Activated CD8-positive, alpha-beta memory T cell treated with anti-CD3 and anti-CD28 coated beads for 4 hours (primary cell): ENCODE results near the gene SAMD4B.

Experiments used
- DNase-seq, 2 donors: peaks; one replicate each; pipeline ENCODE4 v3.0.0-alpha.2; 2020; ENCODE audit warnings: low read depth in 2 of 2

The SAMD4B gene

DNA sequence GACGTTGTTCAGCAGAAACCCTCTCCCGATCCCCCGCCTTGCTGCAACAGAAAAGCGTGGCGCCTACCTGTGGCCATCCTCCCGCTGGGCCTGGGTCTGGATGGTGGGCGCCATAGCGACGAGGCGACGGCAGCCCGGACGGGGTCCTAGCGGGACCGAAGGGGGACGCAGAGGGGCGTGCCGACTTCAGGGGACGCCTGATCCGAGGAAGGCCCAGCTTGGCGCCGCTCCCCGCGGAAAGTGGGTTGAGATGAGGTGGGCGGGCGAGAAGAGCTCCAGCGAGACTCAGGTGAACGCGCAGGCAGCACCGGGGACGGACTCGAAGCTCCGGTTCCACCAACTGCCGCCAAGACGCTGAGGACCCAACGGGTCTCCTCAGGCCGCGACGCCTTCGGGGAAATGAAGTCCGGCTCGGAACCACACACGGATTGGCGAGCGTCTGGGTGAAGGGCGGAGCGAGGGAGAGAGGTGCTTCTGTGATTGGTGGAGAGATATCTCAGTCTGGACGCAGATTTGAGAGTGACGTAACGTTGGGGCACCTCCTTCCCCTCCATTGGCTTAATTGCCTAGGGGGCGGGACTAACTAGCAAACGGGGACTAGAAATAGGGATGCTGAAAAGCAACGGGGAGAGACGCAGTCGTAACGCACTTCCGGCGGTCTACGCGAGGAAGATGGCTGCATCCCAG, 48.7 kb downstream of the SAMD4B start, which contains the start of the genes MED29 and PAF1:
Gene MED29, plus strand, starts transcription at position 628 of the 687 bp plus-strand sequence. Its CDS starts 45 bp downstream, at position 673.
Gene PAF1, minus strand, starts transcription at position 356 of the 687 bp plus-strand sequence. Its CDS starts 242 bp downstream, at position 114.
- peak; percentile 85 to 94 for DNase-seq

DNA sequence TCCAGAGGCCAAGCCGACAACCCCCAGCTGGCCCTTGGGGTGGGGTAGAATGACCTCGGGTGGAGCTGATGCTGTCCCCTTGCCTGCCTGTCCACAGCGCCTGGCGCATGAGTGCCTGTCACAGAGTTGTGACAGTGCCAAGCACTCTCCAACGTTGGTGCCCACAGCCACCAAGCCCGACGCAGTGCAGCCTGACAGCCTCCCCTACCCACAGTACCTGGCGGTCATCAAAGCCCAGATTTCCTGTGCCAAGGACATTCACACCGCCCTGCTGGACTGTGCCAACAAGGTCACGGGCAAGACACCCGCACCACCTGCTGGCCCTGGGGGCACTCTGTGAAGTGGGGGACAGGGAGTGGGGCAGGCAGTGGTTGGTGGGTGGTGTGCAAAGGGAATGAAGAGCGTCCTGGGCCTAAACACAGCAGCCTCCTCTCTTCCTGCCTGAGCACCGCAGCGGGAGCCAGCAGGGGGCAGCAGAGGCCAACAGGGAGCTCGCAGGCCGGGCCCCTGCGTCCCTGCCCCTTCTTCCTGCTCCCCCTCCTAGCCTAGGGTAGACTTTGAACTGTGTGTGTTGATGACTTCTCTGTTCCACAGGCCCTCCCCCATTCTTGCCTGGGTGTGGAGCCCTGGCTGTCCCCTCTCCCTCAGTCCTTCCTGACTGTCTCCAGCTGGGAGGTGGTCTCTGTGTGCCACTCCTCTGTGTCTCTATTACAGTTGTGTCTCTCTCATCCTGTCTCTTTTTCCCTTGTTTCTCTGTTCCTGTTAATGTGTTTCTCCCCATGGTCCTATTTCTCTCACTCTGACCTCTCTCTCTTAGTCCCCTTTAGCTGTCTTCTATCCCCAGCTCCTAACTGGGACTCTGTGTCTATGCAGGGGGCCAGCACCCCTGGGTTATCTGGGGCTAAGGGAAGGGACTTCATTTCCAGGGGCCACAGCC, 55.4 kb downstream of the SAMD4B start:
- peak; percentile 87 for DNase-seq

DNA sequence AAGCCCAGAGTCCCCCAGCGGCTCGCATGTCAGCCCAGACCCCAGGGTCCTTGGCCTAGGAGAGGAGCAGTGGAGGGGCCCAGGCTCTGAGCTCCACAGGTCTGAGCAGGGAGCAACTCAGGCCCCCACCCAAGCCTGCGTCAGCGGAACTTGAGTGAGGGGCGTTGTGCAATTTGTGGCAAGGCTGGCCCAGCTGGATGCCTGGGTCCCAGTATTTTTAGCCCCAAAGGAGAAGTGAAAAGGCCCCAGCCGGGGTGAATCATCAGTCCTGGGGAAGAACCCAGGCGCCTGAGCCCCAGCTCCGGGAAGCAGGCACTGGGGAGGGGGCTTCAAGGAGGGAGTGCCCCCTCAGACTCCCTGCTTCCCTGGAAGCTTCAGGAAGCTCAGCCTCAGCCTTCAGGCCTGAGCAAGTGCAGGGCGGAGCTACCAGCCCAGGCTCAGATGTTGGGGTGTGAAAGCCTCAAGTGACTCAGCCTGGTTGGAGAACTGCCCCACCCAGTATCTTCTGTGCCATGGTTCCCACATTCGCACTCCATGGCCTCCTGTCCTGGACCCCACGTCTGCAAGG, 56.2 kb downstream of the SAMD4B start:
- no peak for DNase-seq

DNA sequence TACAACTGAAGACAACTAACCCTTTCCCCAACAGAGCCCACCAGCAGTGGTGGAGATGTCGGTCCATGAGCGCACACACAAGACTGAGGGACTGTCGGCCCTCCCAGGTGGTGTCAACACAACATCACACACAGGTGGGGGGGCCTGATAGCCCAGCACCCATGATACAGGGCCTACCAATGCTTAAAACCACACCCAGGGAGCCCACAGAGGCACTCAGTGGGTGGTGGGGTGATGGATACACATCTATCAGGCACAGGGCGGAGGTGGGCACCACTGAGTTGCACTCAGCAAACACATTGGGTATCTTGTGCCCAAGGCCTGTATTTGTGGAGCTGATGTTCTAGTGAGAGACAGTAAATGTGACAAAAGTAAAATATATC, 57.4 kb downstream of the SAMD4B start:
- no peak for DNase-seq

DNA sequence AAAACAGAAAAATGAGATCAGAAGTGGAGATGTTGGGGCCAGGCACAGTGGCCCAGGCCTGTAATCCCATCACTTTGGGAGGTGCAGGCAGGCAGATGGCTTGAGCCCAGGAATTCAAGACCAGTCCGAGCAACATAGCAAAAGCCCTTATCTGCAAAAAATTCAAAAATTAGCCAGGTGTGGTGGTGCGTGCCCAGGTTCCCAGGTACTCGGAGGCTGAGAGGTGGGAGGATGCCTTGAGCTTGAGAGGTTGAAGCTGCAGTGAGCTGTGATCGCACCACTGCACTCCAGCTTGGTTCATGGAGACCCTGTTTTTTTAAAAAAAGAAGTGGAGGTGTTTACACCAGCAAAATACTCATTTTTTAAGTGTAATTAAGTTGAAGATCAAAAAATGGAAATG, 57.8 kb downstream of the SAMD4B start:
- DNase-seq, result no peak

DNA sequence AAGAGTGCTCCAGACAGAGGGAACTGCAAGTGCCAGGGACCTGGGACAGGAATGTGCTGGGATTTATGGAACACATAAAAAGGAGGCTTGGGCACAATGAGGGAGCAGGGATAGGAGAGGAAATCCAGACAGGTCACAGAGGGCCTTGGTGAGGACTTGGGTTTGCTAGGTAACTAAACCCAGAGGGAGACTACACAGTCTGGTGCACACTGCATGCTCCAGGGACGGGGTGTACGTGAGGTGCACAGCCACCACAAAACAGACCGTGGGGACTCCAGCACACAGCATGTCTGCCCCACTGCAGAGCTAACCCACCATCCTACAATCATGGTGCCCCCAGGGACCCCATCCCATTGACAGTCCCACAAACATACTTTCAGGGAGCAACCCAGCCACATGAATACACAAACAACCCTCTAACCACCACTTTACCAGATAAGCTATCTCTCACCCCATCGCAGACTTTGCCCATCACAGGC, 58.9 kb downstream of the SAMD4B start:
- no peak for DNase-seq

DNA sequence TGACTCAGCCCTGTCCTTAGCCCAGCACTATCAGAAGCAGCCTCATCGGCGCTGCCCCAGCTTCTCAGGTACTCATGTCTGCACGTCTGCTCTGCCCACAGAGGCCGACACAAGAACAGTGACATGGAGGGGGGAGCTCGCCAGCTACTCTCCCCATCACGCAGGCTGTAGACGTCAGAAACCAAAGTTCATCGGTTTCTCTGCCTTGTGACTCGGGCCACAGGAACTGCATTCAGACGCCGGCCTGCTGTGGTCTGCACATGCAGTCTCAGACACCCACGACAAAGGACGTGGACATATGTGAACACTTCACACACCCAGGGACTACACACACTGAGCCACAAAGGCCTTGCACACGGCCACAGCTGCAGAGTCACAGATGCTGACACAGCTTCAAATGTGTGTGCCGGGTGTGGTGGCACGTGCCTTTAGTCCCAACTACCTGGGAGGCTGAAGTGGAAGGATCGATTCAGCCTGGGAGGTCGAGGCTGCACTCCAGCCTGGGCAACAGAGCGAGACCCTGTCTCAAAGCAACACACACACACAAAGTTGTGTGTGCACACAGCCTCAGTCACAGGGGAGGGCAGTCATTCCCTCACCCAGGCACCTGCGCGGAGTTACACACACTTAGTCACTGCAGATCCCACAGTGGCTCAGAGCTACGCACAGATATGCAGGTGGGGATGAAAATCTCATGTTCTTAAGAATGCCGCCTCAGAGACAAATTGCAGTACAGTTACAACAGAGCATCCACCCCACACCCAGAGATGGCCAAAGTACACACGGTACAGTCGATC, 59.5 kb downstream of the SAMD4B start:
- peak; percentile 58 to 76 for DNase-seq

DNA sequence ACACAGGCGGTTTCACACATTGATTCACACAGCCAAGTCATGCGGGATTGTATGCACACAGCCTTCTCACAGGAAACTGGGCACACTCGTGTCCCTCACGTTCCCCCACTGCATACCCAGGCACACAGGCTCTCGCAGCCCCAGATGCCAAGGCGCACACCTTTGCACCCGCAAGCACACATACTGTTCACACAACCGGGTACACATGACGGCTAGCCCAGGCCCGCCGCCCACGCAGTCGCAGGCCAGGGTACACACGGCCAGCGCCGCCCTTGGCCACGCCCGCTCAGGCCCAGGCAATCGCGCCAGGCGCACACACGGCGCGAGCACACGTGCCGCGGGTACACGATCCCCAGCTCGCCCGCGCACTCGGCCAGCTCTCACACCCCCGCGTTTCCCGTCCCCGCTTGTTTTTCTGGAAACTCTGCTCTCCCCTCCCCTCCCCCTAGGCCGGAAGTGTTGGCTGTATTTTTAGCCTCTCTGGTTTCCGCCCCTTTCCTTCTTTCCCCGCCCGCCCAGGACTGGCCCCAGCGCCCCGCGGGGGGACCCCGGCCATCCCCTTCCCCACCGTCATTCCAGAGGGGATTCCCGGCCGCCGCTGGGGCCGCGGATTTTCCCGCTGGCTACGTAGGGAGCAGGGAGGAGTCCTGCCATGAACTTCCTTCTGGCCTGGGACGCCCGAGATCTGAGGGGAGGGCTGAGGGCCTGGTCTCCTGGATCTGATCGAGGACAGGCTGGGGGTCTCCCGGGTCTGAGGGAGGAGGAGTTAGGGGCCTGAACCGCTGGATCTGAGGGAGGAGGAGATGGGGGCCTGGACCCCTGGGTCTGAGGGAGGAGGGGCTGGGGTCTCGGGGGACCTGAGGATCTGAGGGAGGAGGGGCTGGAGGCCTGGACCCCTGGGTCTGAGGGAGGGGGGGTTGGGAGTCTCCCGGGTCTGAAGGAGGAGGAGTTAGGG, 60.4 kb downstream of the SAMD4B start:
- DNase-seq, result peak; percentile 73 to 78

DNA sequence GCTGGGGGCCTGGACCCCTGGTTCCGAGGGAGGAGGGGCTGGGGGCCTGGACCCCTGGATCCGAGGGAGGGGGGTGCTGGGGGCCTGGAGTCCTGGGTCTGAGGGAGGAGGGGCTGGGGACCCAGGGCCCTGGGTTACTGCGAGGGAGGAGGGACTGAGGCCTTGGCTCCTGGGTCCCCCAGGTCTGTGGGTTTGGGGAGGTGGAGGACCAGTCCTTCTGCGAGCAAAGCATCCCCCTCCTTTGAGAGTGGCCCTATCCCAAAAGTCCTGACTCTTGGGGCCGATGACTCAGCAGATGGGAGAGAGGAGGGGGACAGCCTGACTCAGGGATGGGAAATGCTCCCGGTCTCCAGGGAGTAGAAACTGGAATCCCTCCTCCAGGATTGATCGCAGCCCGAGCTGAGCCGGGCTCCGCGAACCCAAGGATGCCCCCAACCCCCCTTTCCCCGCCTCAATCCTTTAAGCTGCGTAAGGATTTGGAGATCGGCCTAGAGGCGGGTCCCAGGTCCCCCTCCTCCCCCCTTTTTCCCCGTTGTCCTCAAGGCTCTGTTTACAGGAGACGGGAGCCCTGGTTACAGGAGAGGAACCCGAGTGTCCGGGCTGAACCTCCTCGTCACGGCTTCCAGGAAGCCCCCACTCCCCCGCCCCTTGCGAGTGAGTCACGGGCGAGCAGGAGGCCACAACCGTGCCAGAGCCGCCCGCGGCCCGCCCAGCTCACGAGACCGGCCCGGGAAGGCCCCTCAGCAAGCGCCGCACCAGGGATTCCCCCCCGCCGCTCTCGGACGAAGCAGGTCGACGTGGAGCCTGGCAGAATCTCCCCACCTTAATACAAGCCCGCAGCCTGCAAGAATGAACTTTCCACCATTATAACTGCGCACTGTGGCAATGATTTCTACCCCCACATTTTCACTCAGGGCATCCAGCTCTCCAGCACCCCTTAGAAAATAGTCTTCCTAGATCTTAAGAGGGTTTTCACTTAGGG, 61.4 kb downstream of the SAMD4B start:
- peak; percentile 94 to 95 for DNase-seq

DNA sequence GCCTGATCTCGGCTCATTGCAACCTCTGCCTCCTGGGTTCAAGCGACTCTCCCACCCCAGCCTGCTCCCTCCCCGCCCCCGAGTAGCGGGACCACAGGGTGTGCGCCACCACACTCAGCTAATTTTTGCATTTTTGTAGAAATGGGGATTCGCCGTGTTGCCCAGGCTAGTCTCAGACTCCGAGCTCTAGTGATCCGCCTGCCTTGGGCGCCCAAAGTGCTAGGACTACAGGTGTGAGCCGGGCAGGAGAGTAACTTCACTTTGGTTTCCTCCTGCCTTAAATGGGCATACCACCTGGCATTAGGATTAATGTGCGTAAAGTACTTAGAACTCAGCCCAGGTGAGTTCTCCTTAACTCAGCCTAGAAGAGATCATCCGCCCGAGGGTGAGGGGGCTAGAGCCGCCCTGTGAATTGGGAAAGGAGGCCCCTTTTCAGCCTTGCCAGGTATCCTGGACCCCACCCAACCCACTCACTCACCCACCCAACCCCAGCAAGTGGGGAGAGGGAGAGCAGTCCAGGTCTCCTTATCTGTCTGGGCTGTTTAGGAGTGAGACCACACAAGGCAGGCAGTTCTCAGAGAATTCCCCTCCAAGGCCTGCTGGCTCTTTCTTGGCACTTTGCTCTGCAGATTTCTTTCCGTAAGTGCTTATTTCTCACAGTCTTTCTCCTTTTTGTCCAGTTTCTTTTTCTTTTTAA, 63.2 kb downstream of the SAMD4B start:
- DNase-seq, result no peak

DNA sequence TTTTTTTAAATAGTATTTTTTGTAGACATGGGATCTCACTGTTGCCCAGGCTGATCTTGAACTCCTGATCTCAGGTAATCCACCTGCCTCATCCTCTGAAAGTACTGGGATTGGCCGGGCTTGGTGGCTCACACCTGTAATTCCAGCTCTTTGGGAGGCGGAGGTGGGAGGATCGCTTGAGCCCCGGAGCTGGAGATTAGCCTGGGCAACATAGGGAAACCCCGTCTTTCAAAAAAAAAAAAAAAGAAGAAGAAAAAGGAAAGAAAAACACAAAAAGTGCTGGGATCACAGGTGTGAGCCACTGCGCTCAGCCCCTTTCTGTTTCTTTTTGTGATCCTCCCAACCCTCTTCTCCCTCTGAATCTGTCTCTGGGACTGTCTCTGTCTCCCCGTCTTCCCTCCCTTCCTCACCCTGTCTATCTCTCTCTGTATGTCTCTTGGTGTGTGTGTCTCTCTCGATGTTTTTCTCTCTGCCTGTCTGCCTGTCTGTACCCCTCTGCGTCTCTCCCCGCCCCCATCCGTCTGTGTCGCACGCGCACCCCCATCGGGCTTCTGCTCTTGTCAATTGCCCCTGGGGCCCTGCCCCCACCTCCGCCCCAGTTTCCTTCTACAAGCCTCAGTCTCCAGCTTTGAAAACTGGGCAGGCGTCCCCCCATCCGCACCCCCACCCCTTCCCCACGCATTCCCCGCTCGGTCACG, 63.9 kb downstream of the SAMD4B start:
- peak; percentile 82 to 84 for DNase-seq

DNA sequence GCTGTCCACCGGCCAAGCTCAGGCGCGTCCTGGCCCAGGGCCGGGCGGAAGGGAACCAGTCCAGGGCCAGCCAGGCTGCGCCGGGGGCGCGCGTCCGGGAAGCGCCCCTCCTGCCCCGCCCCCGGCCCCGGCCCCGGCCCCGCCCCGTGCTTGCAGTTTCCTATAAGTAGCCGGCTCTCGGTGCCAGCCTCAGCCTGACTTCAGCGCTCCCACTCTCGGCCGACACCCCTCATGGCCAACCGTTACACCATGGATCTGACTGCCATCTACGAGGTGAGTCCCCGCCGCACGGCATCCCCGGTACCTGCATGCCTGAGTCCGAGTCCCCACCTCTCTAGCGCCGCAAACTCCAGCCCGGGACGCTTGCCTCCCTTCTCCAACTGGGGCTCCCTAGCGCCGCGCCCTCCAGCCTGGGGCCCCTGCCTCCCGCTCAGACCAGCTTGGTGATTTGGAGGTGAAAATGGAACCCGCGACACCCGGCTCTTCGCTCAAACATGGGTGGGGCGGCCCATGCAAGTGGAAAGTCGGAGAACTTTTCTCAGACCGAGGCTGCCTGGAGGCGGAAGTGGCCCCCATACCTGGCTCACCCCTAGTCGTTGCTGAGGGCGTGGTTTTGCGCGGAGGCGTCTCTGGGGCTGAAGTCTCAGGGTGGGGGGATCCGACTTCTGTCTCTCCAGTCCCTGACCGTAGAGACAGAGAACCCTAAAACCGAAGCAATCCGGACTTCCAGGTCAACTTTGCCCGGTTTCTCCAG, 64.6 kb downstream of the SAMD4B start, which contains the start of gene ZFP36:
Gene ZFP36, plus strand, starts transcription at position 192 of the 754 bp plus-strand sequence. Its CDS starts 58 bp downstream, at position 250.
- peak; percentile 80 to 81 for DNase-seq

DNA sequence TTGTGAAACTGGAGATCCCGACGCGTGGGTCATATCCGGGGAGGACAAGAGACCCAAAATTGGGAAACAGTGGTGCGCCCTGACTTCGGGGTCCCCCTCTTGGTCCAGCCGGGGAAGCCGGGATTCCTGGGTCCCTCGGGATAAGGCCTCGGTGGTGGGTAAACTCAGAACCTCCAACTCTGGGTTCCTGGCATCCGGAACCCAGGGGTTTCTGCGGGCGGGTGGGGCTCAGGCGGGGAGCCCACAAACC, 65.1 kb downstream of the SAMD4B start:
- DNase-seq, result no peak

DNA sequence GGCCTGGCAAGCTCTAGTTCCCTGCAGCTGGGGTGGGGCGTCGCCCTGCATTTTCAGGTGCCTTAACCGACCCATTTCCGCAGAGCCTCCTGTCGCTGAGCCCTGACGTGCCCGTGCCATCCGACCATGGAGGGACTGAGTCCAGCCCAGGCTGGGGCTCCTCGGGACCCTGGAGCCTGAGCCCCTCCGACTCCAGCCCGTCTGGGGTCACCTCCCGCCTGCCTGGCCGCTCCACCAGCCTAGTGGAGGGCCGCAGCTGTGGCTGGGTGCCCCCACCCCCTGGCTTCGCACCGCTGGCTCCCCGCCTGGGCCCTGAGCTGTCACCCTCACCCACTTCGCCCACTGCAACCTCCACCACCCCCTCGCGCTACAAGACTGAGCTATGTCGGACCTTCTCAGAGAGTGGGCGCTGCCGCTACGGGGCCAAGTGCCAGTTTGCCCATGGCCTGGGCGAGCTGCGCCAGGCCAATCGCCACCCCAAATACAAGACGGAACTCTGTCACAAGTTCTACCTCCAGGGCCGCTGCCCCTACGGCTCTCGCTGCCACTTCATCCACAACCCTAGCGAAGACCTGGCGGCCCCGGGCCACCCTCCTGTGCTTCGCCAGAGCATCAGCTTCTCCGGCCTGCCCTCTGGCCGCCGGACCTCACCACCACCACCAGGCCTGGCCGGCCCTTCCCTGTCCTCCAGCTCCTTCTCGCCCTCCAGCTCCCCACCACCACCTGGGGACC, 65.6 kb downstream of the SAMD4B start:
- no peak for DNase-seq

DNA sequence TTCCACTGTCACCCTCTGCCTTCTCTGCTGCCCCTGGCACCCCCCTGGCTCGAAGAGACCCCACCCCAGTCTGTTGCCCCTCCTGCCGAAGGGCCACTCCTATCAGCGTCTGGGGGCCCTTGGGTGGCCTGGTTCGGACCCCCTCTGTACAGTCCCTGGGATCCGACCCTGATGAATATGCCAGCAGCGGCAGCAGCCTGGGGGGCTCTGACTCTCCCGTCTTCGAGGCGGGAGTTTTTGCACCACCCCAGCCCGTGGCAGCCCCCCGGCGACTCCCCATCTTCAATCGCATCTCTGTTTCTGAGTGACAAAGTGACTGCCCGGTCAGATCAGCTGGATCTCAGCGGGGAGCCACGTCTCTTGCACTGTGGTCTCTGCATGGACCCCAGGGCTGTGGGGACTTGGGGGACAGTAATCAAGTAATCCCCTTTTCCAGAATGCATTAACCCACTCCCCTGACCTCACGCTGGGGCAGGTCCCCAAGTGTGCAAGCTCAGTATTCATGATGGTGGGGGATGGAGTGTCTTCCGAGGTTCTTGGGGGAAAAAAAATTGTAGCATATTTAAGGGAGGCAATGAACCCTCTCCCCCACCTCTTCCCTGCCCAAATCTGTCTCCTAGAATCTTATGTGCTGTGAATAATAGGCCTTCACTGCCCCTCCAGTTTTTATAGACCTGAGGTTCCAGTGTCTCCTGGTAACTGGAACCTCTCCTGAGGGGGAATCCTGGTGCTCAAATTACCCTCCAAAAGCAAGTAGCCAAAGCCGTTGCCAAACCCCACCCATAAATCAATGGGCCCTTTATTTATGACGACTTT, 66.4 kb downstream of the SAMD4B start:
- DNase-seq, result no peak
